ENCODE data around the gene CCKAR.

GRCh38 chr4:26459756-26460530 is 30.3 kb downstream of the CCKAR start:
- TF ChIP-seq RFX5 (IDR thresholded peaks at IDR 0.05; ENCODE audit: borderline replicate concordance, low read depth, low read length) (no peak), CTCF (IDR thresholded peaks at IDR 0.05; ENCODE audit: control extremely low read depth in 1 of 3, insufficient read depth in 1 of 3, low read depth in 1 of 3, low read length in 3 of 3) (no peak), TEAD4 (IDR thresholded peaks at IDR 0.05; ENCODE audit: low read depth, low read length) (no peak), MAX (IDR thresholded peaks at IDR 0.05) (no peak), SRF (IDR thresholded peaks at IDR 0.05; ENCODE audit: low read depth, low read length) (no peak), POLR2A (IDR thresholded peaks at IDR 0.05; ENCODE audit: control extremely low read depth in 1 of 2, low read depth in 2 of 2, low read length in 2 of 2) (no peak), POLR2AphosphoS5 (IDR thresholded peaks at IDR 0.05; ENCODE audit: low read depth, low read length) (no peak), KDM1A (IDR thresholded peaks at IDR 0.05; ENCODE audit: borderline replicate concordance, low read length) (no peak)
